ELF-1 (cell line): ENCODE measurements around the gene DTHD1.

ENCODE experiments used
- DNase-seq: peaks from one replicate; pipeline ENCODE4 v3.0.0-alpha.2; 2016; ENCODE audit warnings: low read depth, low spot score

DTHD1 gene

DNA sequence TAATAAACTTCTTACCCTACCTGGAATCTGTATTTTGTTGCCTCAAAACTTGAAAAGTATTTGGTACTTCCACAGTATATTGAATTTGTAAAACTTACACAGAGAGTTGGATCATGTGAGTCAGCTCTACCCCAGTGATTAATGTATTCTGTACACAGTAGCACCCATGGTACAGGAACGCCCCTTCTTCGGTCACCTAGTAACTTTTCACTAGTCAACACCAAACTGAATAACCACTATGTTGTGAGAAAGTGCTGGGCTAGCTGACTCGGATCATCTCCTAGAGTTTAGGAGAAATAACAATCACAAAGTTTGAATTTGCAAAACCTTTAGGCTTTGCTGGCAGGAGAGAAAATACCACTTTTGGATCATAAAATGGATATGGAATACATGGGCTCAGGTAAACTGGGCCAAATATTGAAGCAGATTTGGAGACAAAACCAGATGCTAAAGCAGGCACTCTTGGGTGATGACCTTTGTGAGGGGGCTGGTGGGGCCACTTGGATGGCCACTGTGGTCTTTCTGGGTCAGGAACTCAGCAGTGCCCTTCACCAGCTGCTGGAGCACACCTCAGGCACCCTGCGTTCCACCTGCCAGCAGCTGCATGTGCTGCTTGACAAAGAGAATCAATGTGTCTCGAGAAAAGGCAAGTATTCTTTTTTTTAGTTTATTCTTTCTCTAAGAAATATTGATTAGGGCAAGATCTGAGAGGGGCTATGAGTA lies at the start of gene DTHD1:
Gene DTHD1, plus strand, starts transcription at position 233 of the 723 bp plus-strand sequence. Its CDS starts 143 bp downstream, at position 376.
- no peak for DNase-seq

GRCh38 chr4:36233567-36234266 lies 47.7 kb upstream of the DTHD1 start:
- DNase-seq: no peak

- DNase-seq: no peak
These were observed 46.1 kb upstream of the DTHD1 start for GRCh38 chr4:36235306-36235705.

DNA sequence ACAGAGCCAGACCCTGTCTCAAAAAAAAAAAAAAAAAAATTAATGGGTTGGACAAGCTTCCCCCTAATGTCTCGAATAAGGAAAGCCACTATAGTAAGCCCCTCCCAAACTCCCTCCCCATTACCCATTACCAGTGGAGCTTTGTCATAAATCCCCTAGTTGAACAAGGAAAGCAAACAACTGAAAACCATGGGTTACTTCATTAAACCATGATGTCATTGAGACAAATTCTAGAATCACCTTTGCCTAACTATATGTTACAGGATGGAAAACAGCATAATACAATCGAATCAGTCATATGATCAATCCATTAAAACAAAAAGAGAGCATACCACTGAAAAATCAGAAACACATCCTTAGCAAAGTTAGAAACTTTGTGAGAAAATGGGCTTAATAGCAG lies 45.3 kb upstream of the DTHD1 start:
- no peak for DNase-seq

DNA sequence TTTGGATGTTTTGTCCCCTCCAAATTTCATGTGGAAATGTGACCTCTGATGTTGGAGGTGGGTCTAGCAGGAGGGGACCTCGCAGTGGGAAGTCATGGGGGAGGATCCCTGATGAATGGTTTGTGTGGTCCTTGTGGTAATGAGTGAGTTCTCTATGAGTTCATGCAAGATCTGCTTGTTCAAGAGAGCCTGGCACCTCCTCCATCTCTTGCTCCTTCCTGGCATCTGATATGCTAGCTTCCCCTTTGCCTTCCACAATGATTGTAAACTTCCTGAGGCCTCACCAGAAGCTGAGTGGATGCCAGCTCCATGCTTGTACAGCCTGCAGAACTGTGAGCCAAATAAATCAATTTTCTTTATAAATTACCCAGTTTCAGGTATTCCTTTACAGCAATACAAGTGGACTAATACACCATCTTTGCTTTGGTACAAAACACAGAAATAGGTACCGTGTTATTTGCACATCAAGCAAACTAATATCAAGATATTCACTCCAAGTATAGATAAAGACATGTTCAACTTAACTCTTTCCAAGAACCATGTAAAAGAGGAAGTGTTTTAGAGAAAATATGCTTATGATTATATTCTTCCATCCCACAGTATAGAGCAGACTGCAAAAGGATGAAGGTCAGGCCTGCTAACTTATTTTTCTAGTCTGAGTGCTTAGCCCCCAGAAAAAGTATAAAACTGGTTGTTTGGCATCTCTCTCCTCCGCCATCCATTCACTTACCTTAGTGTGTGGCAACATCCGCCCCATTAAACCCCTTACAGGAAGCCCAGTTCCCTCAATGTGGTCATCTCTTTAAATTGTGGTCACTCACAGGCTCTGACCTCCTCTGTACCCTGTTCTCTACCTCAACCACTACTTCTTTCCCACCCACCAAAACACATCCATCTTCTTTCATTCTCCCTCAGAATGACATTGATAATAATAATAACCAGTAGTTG lies 43.8 kb upstream of the DTHD1 start:
- no peak for DNase-seq

GRCh38 chr4:36241771-36242170 lies 39.6 kb upstream of the DTHD1 start:
- no peak for DNase-seq

DNA sequence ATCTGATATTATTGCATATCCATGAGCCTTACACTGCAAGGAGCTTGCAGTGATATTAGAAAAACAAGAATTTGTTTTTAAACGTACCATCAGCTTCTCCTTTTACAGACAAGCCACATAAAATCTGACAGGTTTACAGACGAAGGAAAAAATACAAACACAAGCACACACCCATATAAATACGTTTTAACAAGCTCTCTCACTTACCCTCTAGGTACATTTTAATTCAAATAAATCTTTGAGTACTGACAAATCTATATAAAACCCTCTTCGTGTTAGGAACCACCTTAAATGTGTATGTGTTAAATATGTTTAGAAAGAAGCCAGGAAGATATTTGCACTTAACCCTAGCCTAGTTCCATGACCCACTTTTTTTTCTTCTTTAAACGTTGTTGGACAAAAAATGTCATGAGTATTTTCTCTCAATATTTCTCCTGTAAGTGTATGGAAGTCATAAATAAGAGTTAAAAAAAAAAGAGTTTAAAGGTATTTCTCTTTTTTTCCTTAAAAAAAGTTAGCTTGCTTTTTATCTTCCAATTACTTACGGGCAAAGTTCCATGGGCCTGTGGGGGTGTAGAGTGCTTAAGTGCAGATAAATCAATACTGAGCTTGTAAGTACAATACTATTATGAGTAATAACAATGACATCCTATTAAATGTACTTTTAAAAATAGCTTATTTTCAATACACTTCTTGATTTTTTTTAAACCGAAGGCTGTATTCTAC lies 38.6 kb upstream of the DTHD1 start:
- DNase-seq: no peak

DNA sequence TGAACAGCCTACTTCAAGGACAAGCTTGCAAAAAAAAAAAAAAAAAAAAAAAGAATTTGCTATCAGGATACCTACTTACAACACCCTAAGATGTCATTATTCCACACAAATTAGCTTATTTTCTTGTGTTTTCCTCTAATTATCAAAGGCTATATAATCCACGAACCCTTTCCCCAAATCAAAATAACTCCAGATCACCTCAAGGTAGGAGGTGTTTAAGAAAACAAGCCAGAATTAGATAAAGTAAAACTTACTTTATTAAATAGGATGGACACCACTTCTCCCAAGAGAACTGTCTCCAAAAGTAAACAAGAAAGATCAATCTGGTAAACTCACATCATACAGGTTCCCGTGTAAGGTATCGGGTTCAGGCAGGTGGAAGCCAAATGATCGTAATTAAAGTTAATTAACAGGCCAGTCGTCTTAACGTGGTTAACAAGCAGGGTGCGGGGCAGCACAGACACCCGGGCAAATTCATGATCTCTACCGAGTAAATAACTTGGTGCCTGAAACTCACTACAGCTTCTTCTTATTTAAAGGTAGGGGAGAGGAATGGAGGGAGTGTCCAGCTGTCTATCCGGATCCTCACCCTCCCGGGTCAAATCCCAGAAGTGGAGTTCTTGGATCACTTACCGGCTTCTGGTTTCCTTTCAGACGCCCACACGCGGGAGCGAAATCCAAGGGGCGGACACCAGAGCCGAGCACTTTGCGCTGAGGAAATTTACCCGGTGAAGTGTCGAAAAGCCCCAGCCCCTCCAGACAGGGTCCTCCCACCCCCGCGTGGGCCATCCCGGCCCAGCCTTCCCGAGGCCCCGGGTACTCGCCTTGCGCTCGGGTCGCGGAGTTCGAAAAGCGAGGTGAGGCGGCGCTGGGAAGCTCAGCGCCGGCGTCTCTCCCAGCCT lies 37.8 kb upstream of the DTHD1 start:
- peak; percentile 20 for DNase-seq

- DNase-seq: peak; percentile 13
These were observed 36.9 kb upstream of the DTHD1 start, which contains the start of gene ARAP2 for GRCh38 chr4:36244257-36245082. Gene ARAP2 (minus strand): TSS chr4:36244514. CDS start chr4:36229486, 15,028 bp downstream.

GRCh38 chr4:36249610-36250009 lies 31.8 kb upstream of the DTHD1 start:
- DNase-seq: no peak

DNA sequence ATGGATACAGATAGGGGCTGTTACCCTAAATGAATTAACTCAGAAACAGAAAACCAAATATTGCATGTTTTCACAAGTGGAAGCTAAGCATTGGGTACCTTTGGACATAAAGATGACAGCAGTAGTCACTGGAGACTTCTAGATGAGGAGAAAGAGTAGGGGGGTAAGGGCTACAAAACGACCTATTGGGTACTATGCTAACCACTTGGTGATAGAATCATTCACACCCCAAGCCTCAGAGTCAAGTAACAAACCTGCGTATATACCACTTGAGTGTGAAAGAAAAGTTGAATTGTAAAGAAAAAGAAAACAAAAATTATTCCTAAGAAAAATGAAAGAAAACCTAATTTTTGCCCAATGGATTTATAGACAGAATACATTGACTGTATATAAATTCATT lies 29.4 kb upstream of the DTHD1 start:
- DNase-seq: no peak

DNA sequence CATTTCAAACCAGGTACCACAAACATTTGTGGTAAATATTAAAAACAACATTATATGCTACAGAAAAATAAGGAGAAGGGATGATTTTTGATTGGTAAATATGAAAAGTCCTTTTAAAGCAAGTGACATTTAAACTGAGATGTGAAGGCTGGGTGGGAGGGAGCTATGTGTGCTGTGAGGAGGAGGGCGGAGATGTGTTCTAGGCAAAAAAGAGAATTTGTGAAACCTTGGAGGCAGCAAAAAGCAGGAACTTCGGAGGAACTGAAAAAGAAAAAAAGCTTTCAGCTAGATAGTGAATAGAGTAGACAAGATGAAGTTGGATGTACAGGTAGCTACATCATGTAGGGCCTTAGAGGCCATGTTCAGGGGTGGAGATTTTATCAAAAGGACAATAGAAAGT lies 27.0 kb upstream of the DTHD1 start:
- no peak for DNase-seq

- no peak for DNase-seq
These were observed 25.8 kb upstream of the DTHD1 start for GRCh38 chr4:36255577-36255976.

DNA sequence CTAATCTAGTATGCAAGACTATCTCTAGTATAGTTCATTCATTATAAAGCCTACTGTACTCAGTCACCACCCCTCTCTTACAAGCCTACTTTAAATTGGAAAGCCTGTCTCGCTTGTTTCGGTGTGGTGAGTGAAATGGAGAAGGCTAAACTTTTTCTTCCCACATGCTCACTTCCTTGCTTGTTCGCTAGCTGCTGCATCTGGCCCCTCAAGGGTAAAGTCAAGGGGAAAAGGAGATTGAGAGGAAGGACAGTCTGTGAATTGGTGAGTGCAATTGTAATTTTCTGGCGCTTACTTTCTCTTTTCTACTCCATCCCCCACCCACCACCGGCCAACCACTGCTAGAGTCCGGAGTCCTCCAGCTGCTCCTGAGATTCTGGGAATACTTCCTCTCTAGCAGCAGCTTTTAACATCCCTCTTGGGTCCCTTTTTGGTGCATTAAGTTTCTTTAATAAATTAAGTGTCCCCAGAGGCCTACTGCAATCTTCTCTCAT lies 25.0 kb upstream of the DTHD1 start:
- DNase-seq: no peak

DNA sequence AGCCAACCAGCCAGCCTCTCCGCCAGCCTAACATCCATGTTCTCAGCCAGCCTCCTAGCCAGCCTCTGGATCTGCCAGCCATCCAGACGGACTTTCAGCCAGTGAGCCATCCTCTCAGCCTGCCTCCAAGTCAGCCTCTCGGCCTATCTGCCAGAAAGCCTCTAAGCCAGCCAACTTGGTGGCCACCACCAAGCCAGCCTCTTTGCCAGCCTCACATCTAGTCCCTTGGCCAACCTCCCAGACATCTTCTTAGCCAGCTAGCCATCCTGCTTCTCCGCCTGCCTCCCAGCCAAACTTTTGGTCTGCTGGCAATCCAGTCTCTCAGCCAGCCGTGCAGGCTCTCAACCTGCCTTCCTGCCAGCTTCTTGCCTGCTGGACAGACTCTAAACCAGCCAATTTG lies 20.7 kb upstream of the DTHD1 start:
- no peak for DNase-seq

DNA sequence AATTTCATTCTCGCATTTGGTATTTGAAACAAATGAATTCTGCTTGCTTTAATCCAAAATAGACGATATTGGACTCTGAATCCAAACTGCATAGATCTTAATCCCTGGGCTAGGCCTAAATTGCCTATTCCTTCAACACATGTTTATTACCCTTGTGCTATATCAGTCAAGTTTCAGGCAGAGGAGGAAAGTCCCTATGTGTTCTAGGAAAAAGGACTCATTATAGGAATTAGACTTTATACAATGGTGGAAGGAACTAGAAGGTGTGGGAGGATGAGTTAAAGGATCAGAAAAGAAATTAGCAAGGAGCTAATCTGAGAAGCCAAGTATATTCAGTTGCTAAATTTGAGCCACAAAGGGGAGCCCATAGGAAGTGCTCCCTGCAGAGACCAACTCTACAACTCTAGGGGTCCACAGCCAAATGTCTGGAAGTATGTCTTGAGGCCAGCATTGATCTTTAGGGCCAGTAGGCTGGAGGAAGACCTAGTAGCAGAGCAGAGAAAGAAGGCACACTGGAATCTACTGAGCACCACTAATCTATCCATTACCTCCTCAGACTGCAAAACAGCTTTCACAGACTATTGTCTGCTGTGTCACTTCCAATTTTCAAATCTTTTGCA lies 17.1 kb upstream of the DTHD1 start:
- no peak for DNase-seq

- DNase-seq: no peak
These were observed 13.7 kb upstream of the DTHD1 start for GRCh38 chr4:36267486-36268268.

GRCh38 chr4:36269101-36269500 lies 12.3 kb upstream of the DTHD1 start:
- no peak for DNase-seq
